Hematopoietic multipotent progenitor cell treated with erythropoietin and hydrocortisone succinate and interleukin-3 and kit ligand, for 8 days (in vitro differentiated cells): ENCODE data around the gene PTPMT1.

ENCODE experiments used
- DNase-seq: peaks from one replicate; pipeline ENCODE4 v3.0.0-alpha.2; 2015

PTPMT1 gene

GRCh38 chr11:47586098-47586855, 20.9 kb downstream of the PTPMT1 start, which contains the start of gene FAM180B:
Gene FAM180B (plus strand): TSS chr11:47586678. CDS start chr11:47586769, 91 bp downstream.
- no peak for DNase-seq

GRCh38 chr11:47587039-47587716, 21.8 kb downstream of the PTPMT1 start:
- DNase-seq = no peak

- no peak for DNase-seq
Observed at GRCh38 chr11:47587723-47588326, 22.4 kb downstream of the PTPMT1 start.

- no peak for DNase-seq
Observed at GRCh38 chr11:47589118-47589517, 23.7 kb downstream of the PTPMT1 start.

- no peak for DNase-seq
Observed at GRCh38 chr11:47589584-47589976, 24.2 kb downstream of the PTPMT1 start.

- DNase-seq = no peak
Observed at GRCh38 chr11:47589977-47590861, 24.8 kb downstream of the PTPMT1 start.

GRCh38 chr11:47591764-47592163, 26.4 kb downstream of the PTPMT1 start:
- no peak for DNase-seq

- no peak for DNase-seq
Observed at GRCh38 chr11:47592251-47592650, 26.9 kb downstream of the PTPMT1 start.

GRCh38 chr11:47592970-47593369, 27.6 kb downstream of the PTPMT1 start:
- DNase-seq = no peak

- DNase-seq = no peak
Observed at GRCh38 chr11:47593492-47593933, 28.1 kb downstream of the PTPMT1 start.

GRCh38 chr11:47593934-47594855, 28.8 kb downstream of the PTPMT1 start, which contains the start of gene C1QTNF4:
Gene C1QTNF4 (minus strand): TSS chr11:47594411. CDS start chr11:47590810, 3,601 bp downstream.
- DNase-seq = no peak

GRCh38 chr11:47595029-47595428, 29.6 kb downstream of the PTPMT1 start:
- DNase-seq = no peak

- no peak for DNase-seq
Observed at GRCh38 chr11:47595967-47596366, 30.6 kb downstream of the PTPMT1 start.

GRCh38 chr11:47599902-47600301, 34.5 kb downstream of the PTPMT1 start:
- no peak for DNase-seq

GRCh38 chr11:47603295-47603694, 37.9 kb downstream of the PTPMT1 start:
- no peak for DNase-seq

GRCh38 chr11:47605921-47606320, 40.5 kb downstream of the PTPMT1 start:
- no peak for DNase-seq

- no peak for DNase-seq
Observed at GRCh38 chr11:47606731-47607130, 41.3 kb downstream of the PTPMT1 start.

GRCh38 chr11:47607380-47607779, 42.0 kb downstream of the PTPMT1 start:
- DNase-seq = no peak

GRCh38 chr11:47609675-47610074, 44.3 kb downstream of the PTPMT1 start:
- DNase-seq = peak; percentile 90

GRCh38 chr11:47611348-47611794, 46.0 kb downstream of the PTPMT1 start:
- DNase-seq = no peak

GRCh38 chr11:47615249-47615648, 49.9 kb downstream of the PTPMT1 start:
- no peak for DNase-seq
